GM12865 (cell line): Measurements from ENCODE around the gene IRF5.

Experiments
- DNase-seq: peaks from one replicate; pipeline ENCODE4 v3.0.0; 2010; ENCODE audit warnings: low read depth
- H3K4me3 ChIP-seq: 2 replicates; pipeline ENCODE4 v1.5.1; 2011; ENCODE audit warnings: mild to moderate bottlenecking, low read depth, low read length, control low read depth
- CTCF ChIP-seq: IDR thresholded peaks from 2 replicates; pipeline ENCODE4 v1.5.1; 2011; ENCODE audit warnings: low read length, control low read depth, low read depth, inconsistent platforms; ENCODE audit not compliant: insufficient read depth; ENCODE audit errors: missing control alignments

IRF5 gene

GRCh38 chr7:128918016-128918665 is 19.6 kb upstream of the IRF5 start:
- DNase-seq, result no peak
- no peak overlapping the region for H3K4me3 ChIP-seq
- no peak for TF ChIP-seq CTCF

- no peak for DNase-seq
- no peak for TF ChIP-seq CTCF
- no peak overlapping the region for H3K4me3 ChIP-seq
Measured at GRCh38 chr7:128919241-128919640, 18.5 kb upstream of the IRF5 start.

- no peak for TF ChIP-seq CTCF
- DNase-seq, result no peak
- H3K4me3 ChIP-seq, result no peak overlapping the region
Measured at GRCh38 chr7:128919881-128920799, 17.6 kb upstream of the IRF5 start.

GRCh38 chr7:128920913-128921582 is 16.7 kb upstream of the IRF5 start:
- no peak for DNase-seq
- H3K4me3 ChIP-seq, result no peak overlapping the region
- no peak for TF ChIP-seq CTCF

GRCh38 chr7:128921866-128922440 is 15.8 kb upstream of the IRF5 start:
- no peak for TF ChIP-seq CTCF
- no peak for DNase-seq
- H3K4me3 ChIP-seq, result no peak overlapping the region

- TF ChIP-seq CTCF, result no peak
- no peak for DNase-seq
- no peak overlapping the region for H3K4me3 ChIP-seq
Measured at GRCh38 chr7:128922496-128923410, 15.0 kb upstream of the IRF5 start.
